Astrocyte of the spinal cord (primary cell): ENCODE measurements around the gene ENO1.

Experiments used
- DNase-seq: peaks from one replicate; pipeline ENCODE4 v3.0.0; 2011; ENCODE audit warnings: low read depth, low spot score
- H3K4me3 ChIP-seq: 2 replicates; pipeline ENCODE4 v1.5.1; 2011; ENCODE audit warnings: low read depth, mild to moderate bottlenecking, low read length, moderate library complexity
- CTCF ChIP-seq: IDR thresholded peaks from 2 replicates; pipeline ENCODE4 v1.5.1; 2012; ENCODE audit warnings: low read depth, mild to moderate bottlenecking, low read length, inconsistent platforms
- in situ Hi-C: cut with HindIII; loops from 2 replicates; pipeline ENCODE4 v1.10.0; 2017; ENCODE audit warnings: low sequenced_read_pairs

ENO1 gene

GRCh38 chr1:8914466-8914865, 36.0 kb upstream of the ENO1 start:
- H3K4me3 ChIP-seq = no peak overlapping the region
- DNase-seq = no peak
- no peak for TF ChIP-seq CTCF
- in situ Hi-C loops = no loop called here

GRCh38 chr1:8913457-8913856, 35.0 kb upstream of the ENO1 start:
- TF ChIP-seq CTCF = no peak
- H3K4me3 ChIP-seq = no peak overlapping the region
- DNase-seq = no peak
- in situ Hi-C loops = no loop called here

- in situ Hi-C loops = no loop called here
- DNase-seq = peak; percentile 27
- TF ChIP-seq CTCF = no peak
- no peak overlapping the region for H3K4me3 ChIP-seq
Observed at GRCh38 chr1:8911416-8912309, 33.2 kb upstream of the ENO1 start.

GRCh38 chr1:8910914-8911313, 32.4 kb upstream of the ENO1 start:
- in situ Hi-C loops = no loop called here
- no peak for DNase-seq
- H3K4me3 ChIP-seq = no peak overlapping the region
- TF ChIP-seq CTCF = no peak

GRCh38 chr1:8910331-8910730, 31.8 kb upstream of the ENO1 start:
- in situ Hi-C loops = no loop called here
- H3K4me3 ChIP-seq = no peak overlapping the region
- no peak for TF ChIP-seq CTCF
- no peak for DNase-seq

- H3K4me3 ChIP-seq = no peak overlapping the region
- in situ Hi-C loops = no loop called here
- TF ChIP-seq CTCF = no peak
Observed at GRCh38 chr1:8908388-8909151, 30.1 kb upstream of the ENO1 start.

More at GRCh38 chr1:8908388-8909151, 30.1 kb upstream of the ENO1 start:
- DNase-seq = no peak
